Measurements from ENCODE around the gene ANTXRL.
"Not testable (repeated sequence)": the region's sequence is repeated elsewhere in the genome, so short reads cannot be mapped to it uniquely, and the experiment has no call there.

Gene ANTXRL

GRCh38 chr10:46299536-46300369 is 13.0 kb downstream of the ANTXRL start:
- no peak overlapping the region for H3K4me2 ChIP-seq (ENCODE audit: insufficient read depth, low read length, poor library complexity, severe bottlenecking)
- peak overlapping the region; percentile 92 for H3K23ac ChIP-seq (ENCODE audit: low read depth, low read length, poor library complexity)
- H2AK5ac ChIP-seq (ENCODE audit: low read depth, low read length), result peak overlapping the region; percentile 36
- no peak overlapping the region for H2BK5ac ChIP-seq (ENCODE audit: low read length)
- no peaks in the 10 kb centered on the region for H3K9me3 ChIP-seq (replicated peaks in 1 of 2; ENCODE audit: control insufficient read depth in 2 of 2, insufficient read depth in 1 of 2, low read depth in 1 of 2, low read length in 2 of 2)
- peak overlapping the region; percentile 64 for H3K18ac ChIP-seq (ENCODE audit: low read length)
- H2BK120ac ChIP-seq (ENCODE audit: low read depth, low read length), result peak overlapping the region; percentile 43
- H3K79me1 ChIP-seq (ENCODE audit: low read depth, low read length), result peaks cover 2% of the 10 kb centered on the region
- H3K36me3 ChIP-seq (replicated peaks in 1 of 2; ENCODE audit: control insufficient read depth in 2 of 2, insufficient read depth in 2 of 2, low read length in 2 of 2), result no peaks in the 10 kb centered on the region
- peak overlapping the region; percentile 67 for H3K9ac ChIP-seq (ENCODE audit: low read depth, low read length, poor library complexity)
- peak overlapping the region; percentile 6 for H3K4ac ChIP-seq (ENCODE audit: low read length)
- no peak overlapping the region for H4K8ac ChIP-seq (ENCODE audit: low read depth, low read length)
- DNase-seq (ENCODE audit: low spot score), result no peak
- H2AFZ ChIP-seq (ENCODE audit: low read length), result peak overlapping the region; percentile 11
- peak overlapping the region; percentile 53 for H4K91ac ChIP-seq (ENCODE audit: low read depth, low read length, poor library complexity)
- no peak overlapping the region for H3K27ac ChIP-seq (replicated peaks; ENCODE audit: low read length)
- peak overlapping the region; percentile 0 for H2BK12ac ChIP-seq (ENCODE audit: low read length)
- H3K14ac ChIP-seq (ENCODE audit: low read length), result peak overlapping the region; percentile 71
- H2BK15ac ChIP-seq (ENCODE audit: low read length), result peak overlapping the region; percentile 54
- peaks cover 0 to 9% of the 10 kb centered on the region in 2 donors for H3K4me1 ChIP-seq (ENCODE audit: control insufficient read depth in 2 of 2, insufficient read depth in 1 of 2, low read depth in 1 of 2, low read length in 2 of 2)
- peak overlapping the region in 1 of 2 donors; percentile 13 for H3K4me3 ChIP-seq (ENCODE audit: low read length in 2 of 2)
- WGBS, 2 donors (ENCODE audit: extremely low coverage in 2 of 2, insufficient read length in 2 of 2, insufficient replicate concordance in 1 of 2), result no CpG with 5 or more reads among the region's 20 CpGs
- H3K27me3 ChIP-seq (ENCODE audit: control insufficient read depth in 3 of 3, insufficient read depth in 3 of 3, low read depth in 1 of 3, low read length in 3 of 3), result peaks cover 0 to 7% (median 0%) of the 10 kb centered on the region in 3 experiments

GRCh38 chr10:46300370-46300711 is 13.5 kb downstream of the ANTXRL start:
- peak overlapping the region; percentile 67 for H3K9ac ChIP-seq (ENCODE audit: low read depth, low read length, poor library complexity)
- no CpG with 5 or more reads among the region's 3 CpGs for WGBS, 2 donors (ENCODE audit: extremely low coverage in 2 of 2, insufficient read length in 2 of 2, insufficient replicate concordance in 1 of 2)

GRCh38 chr10:46301056-46301645 is 14.4 kb downstream of the ANTXRL start:
- no peak overlapping the region for H3K4me3 ChIP-seq (ENCODE audit: low read length in 2 of 2)
- H3K79me1 ChIP-seq (ENCODE audit: low read depth, low read length), result peaks cover 2% of the 10 kb centered on the region
- no peak overlapping the region for H4K91ac ChIP-seq (ENCODE audit: low read depth, low read length, poor library complexity)
- no peak overlapping the region for H3K4me2 ChIP-seq (ENCODE audit: insufficient read depth, low read length, poor library complexity, severe bottlenecking)
- peak overlapping the region; percentile 59 for H2AK5ac ChIP-seq (ENCODE audit: low read depth, low read length)
- H3K27me3 ChIP-seq (ENCODE audit: control insufficient read depth in 3 of 3, insufficient read depth in 3 of 3, low read depth in 1 of 3, low read length in 3 of 3), result peaks cover 0 to 7% (median 0%) of the 10 kb centered on the region in 3 experiments
- peak overlapping the region; percentile 2 for H3K9ac ChIP-seq (ENCODE audit: low read depth, low read length, poor library complexity)
- H2AFZ ChIP-seq (ENCODE audit: low read length), result no peak overlapping the region
- peaks cover 0 to 9% of the 10 kb centered on the region in 2 donors for H3K4me1 ChIP-seq (ENCODE audit: control insufficient read depth in 2 of 2, insufficient read depth in 1 of 2, low read depth in 1 of 2, low read length in 2 of 2)
- H3K18ac ChIP-seq (ENCODE audit: low read length), result peak overlapping the region; percentile 50
- DNase-seq (ENCODE audit: low spot score), result no peak
- no peak overlapping the region for H2BK5ac ChIP-seq (ENCODE audit: low read length)
- H2BK120ac ChIP-seq (ENCODE audit: low read depth, low read length), result no peak overlapping the region
- no peak overlapping the region for H3K4ac ChIP-seq (ENCODE audit: low read length)
- WGBS, 2 donors (ENCODE audit: extremely low coverage in 2 of 2, insufficient read length in 2 of 2, insufficient replicate concordance in 1 of 2), result no CpG with 5 or more reads among the region's 5 CpGs
- no peak overlapping the region for H2BK12ac ChIP-seq (ENCODE audit: low read length)
- no peak overlapping the region for H3K27ac ChIP-seq (replicated peaks; ENCODE audit: low read length)
- no peak overlapping the region for H3K14ac ChIP-seq (ENCODE audit: low read length)
- no peak overlapping the region for H4K8ac ChIP-seq (ENCODE audit: low read depth, low read length)
- H2BK15ac ChIP-seq (ENCODE audit: low read length), result peak overlapping the region; percentile 1
- H3K23ac ChIP-seq (ENCODE audit: low read depth, low read length, poor library complexity), result no peak overlapping the region
- H3K36me3 ChIP-seq (replicated peaks in 1 of 2; ENCODE audit: control insufficient read depth in 2 of 2, insufficient read depth in 2 of 2, low read length in 2 of 2), result no peaks in the 10 kb centered on the region
- H3K9me3 ChIP-seq (replicated peaks in 1 of 2; ENCODE audit: control insufficient read depth in 2 of 2, insufficient read depth in 1 of 2, low read depth in 1 of 2, low read length in 2 of 2), result no peaks in the 10 kb centered on the region

More at GRCh38 chr10:46300370-46300711, 13.5 kb downstream of the ANTXRL start:
- H3K79me1 ChIP-seq (ENCODE audit: low read depth, low read length); H4K8ac ChIP-seq (ENCODE audit: low read depth, low read length); H2BK12ac ChIP-seq (ENCODE audit: low read length); H3K4me1 ChIP-seq (ENCODE audit: control insufficient read depth in 2 of 2, insufficient read depth in 1 of 2, low read depth in 1 of 2, low read length in 2 of 2); H3K36me3 ChIP-seq (replicated peaks in 1 of 2; ENCODE audit: control insufficient read depth in 2 of 2, insufficient read depth in 2 of 2, low read length in 2 of 2); H3K4ac ChIP-seq (ENCODE audit: low read length); H3K9me3 ChIP-seq (replicated peaks in 1 of 2; ENCODE audit: control insufficient read depth in 2 of 2, insufficient read depth in 1 of 2, low read depth in 1 of 2, low read length in 2 of 2); H3K4me2 ChIP-seq (ENCODE audit: insufficient read depth, low read length, poor library complexity, severe bottlenecking); H2BK5ac ChIP-seq (ENCODE audit: low read length); H2AFZ ChIP-seq (ENCODE audit: low read length); DNase-seq (ENCODE audit: low spot score); H3K27ac ChIP-seq (replicated peaks; ENCODE audit: low read length); H3K27me3 ChIP-seq (ENCODE audit: control insufficient read depth in 3 of 3, insufficient read depth in 3 of 3, low read depth in 1 of 3, low read length in 3 of 3): not testable (repeated sequence)
- H2BK15ac ChIP-seq (ENCODE audit: low read length), result peak overlapping the region; percentile 54
- peak overlapping the region; percentile 53 for H4K91ac ChIP-seq (ENCODE audit: low read depth, low read length, poor library complexity)
- peak overlapping the region; percentile 71 for H3K14ac ChIP-seq (ENCODE audit: low read length)
- H2AK5ac ChIP-seq (ENCODE audit: low read depth, low read length), result peak overlapping the region; percentile 36
- peak overlapping the region in 1 of 2 donors; percentile 13 for H3K4me3 ChIP-seq (ENCODE audit: low read length in 2 of 2)
- H3K18ac ChIP-seq (ENCODE audit: low read length), result peak overlapping the region; percentile 34
- peak overlapping the region; percentile 92 for H3K23ac ChIP-seq (ENCODE audit: low read depth, low read length, poor library complexity)
- peak overlapping the region; percentile 43 for H2BK120ac ChIP-seq (ENCODE audit: low read depth, low read length)

All from neuronal stem cell (in vitro differentiated cells).